Ascending aorta (tissue), 2 donors: Measurements from ENCODE around the gene TMEM54. TPM values are rescaled to one million over a fixed set of nuclear protein-coding genes. Genes with fewer than 3 reads are reported as not detected.

Experiments used
- DNase-seq, 2 donors: peaks; one replicate each; pipeline ENCODE4 v3.0.0-alpha.2; 2019; ENCODE audit warnings: low spot score in 2 of 2
- H3K27ac ChIP-seq, 2 donors: fragments of 200-600 bp; sonication (generic); one replicate each; pipeline ENCODE4 v1.5.1; 2016 to 2017; ENCODE audit warnings: mild to moderate bottlenecking in 1 of 2
- H3K27me3 ChIP-seq: fragments of 200-600 bp; sonication (generic); one replicate; pipeline ENCODE4 v1.5.1; 2017
- H3K36me3 ChIP-seq, 2 donors: fragments of 200-600 bp; sonication (generic); one replicate each; pipeline ENCODE4 v1.5.1; 2016
- H3K4me1 ChIP-seq, 2 donors: fragments of 200-600 bp; sonication (generic); one replicate each; pipeline ENCODE4 v1.5.1; 2016 to 2017; ENCODE audit warnings: mild to moderate bottlenecking in 1 of 2
- H3K4me3 ChIP-seq, 2 donors: fragments of 200-600 bp; sonication (generic); one replicate each; pipeline ENCODE4 v1.5.1; 2016 to 2017; ENCODE audit warnings: mild to moderate bottlenecking in 1 of 2
- H3K9me3 ChIP-seq, 2 donors: fragments of 200-600 bp; sonication (generic); one replicate each; pipeline ENCODE4 v1.5.1; 2016
- CTCF ChIP-seq, 3 experiments: fragments of 200-600 bp in 2 of 3; fragments of 450-650 bp in 1 of 3; sonication (generic) in 2 of 3; IDR thresholded peaks; one replicate each; pipeline ENCODE4 v1.5.1; 2016 to 2019; ENCODE audit warnings: antibody characterized with exemption in 3 of 3, mild to moderate bottlenecking in 1 of 3, moderate library complexity in 1 of 3
- intact Hi-C: fragments of 100-400 bp; cut with DNase I; formaldehyde crosslinking; loops from one replicate; pipeline ENCODE4 v1.15.1; 2023
- total RNA-seq: library from RNA; depleted of rRNA; stranded (reverse); fragments of >200 nt; gene quantifications from one replicate; pipeline ENCODE4 v1.1.0, GENCODE V29; 2016

TMEM54 gene
- total RNA-seq, 1 donor from 2014 or later: 60.9 TPM

GRCh38 chr1:32918179-32918578, 17.0 kb upstream of the TMEM54 start:
- Histone ChIP-seq H3K27ac (no peak overlapping the region), H3K9me3 (no peaks in the 10 kb centered on the region), H3K4me3 (no peak overlapping the region), H3K27me3 (no peaks in the 10 kb centered on the region), H3K36me3 (no peaks in the 10 kb centered on the region), H3K4me1 (peaks cover 0 to 4% of the 10 kb centered on the region in 2 donors)
- intact Hi-C loops: no loop called here
- no peak for TF ChIP-seq CTCF (IDR thresholded peaks at IDR 0.05)
- no peak for DNase-seq

- Histone ChIP-seq H3K27me3 (no peaks in the 10 kb centered on the region), H3K9me3 (no peaks in the 10 kb centered on the region), H3K4me3 (no peak overlapping the region), H3K4me1 (peaks cover 0 to 4% of the 10 kb centered on the region in 2 donors), H3K27ac (no peak overlapping the region), H3K36me3 (no peaks in the 10 kb centered on the region)
- TF ChIP-seq CTCF (IDR thresholded peaks at IDR 0.05): no peak
- DNase-seq: no peak
- intact Hi-C loops: no loop called here
These were observed 16.3 kb upstream of the TMEM54 start for GRCh38 chr1:32917521-32917920.

- Histone ChIP-seq H3K36me3 (no peaks in the 10 kb centered on the region), H3K27ac (no peak overlapping the region), H3K27me3 (no peaks in the 10 kb centered on the region), H3K4me3 (no peak overlapping the region), H3K9me3 (no peaks in the 10 kb centered on the region), H3K4me1 (peaks cover 0 to 1% of the 10 kb centered on the region in 2 donors)
- no peak for DNase-seq
- no peak for TF ChIP-seq CTCF (IDR thresholded peaks at IDR 0.05)
- intact Hi-C loops: no loop called here
These were observed 14.8 kb upstream of the TMEM54 start for GRCh38 chr1:32915766-32916706.

- no peak for DNase-seq
- Histone ChIP-seq H3K27ac (no peak overlapping the region), H3K27me3 (no peaks in the 10 kb centered on the region), H3K36me3 (no peaks in the 10 kb centered on the region), H3K4me1 (no peaks in the 10 kb centered on the region), H3K4me3 (no peak overlapping the region), H3K9me3 (no peaks in the 10 kb centered on the region)
- TF ChIP-seq CTCF (IDR thresholded peaks at IDR 0.05): no peak
- intact Hi-C loops: no loop called here
These were observed 9.1 kb upstream of the TMEM54 start for GRCh38 chr1:32910319-32910718.

- no peaks in the 10 kb centered on the region for H3K9me3 ChIP-seq
- TF ChIP-seq CTCF (IDR thresholded peaks at IDR 0.05): no peak
- H3K27ac ChIP-seq: no peak overlapping the region
- H3K36me3 ChIP-seq: no peaks in the 10 kb centered on the region
- no peak for DNase-seq
- intact Hi-C loops: no loop called here
- no peak overlapping the region for H3K4me3 ChIP-seq
- H3K4me1 ChIP-seq: no peaks in the 10 kb centered on the region
- no peaks in the 10 kb centered on the region for H3K27me3 ChIP-seq
These were observed 6.2 kb upstream of the TMEM54 start for GRCh38 chr1:32907435-32907834.
